ENCODE data around the gene PPFIBP1.
A peak's percentile ranks its signal among the peaks of the same experiment; 100 is the strongest.

DNA sequence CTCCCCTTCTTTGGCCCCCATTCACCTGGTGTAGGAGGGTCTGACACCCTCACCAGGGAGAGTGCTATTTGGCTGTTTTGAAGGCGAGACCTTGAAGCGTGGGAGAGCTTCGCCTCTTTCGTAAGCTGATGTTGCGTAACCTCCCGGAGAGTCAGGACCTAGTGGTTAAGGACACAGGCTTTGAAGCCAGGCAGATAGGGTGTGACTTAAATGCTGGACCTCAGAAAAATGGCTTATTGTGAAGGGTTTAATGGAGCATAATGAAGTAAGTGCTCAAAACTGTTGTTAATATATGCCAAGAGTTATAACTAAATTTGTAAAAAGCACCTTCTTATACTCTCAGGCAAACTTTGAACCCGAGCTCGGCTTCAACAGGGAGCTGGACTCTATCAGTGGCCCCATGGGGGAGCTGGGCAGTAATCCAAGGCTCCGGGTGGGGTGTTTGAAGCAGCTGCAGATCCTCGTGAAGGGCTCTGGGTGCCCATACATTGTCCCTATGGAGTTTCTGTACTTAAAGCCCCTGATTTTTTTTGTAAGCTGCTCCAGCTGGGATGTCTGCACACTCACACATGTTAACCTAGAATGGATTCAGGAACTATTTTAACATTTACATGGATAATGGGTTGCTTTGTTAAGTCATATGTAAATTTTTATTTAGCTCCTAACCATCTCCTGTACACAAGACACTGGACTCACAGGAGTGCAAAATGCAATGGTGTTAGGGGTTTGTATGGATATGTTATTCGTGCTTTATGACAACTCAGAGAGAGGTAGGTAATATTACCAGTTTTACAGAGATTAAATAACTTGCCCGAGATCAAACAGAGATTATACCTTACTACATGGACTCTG is 26.0 kb downstream of the PPFIBP1 start:
- TF ChIP-seq, protein P1, sequence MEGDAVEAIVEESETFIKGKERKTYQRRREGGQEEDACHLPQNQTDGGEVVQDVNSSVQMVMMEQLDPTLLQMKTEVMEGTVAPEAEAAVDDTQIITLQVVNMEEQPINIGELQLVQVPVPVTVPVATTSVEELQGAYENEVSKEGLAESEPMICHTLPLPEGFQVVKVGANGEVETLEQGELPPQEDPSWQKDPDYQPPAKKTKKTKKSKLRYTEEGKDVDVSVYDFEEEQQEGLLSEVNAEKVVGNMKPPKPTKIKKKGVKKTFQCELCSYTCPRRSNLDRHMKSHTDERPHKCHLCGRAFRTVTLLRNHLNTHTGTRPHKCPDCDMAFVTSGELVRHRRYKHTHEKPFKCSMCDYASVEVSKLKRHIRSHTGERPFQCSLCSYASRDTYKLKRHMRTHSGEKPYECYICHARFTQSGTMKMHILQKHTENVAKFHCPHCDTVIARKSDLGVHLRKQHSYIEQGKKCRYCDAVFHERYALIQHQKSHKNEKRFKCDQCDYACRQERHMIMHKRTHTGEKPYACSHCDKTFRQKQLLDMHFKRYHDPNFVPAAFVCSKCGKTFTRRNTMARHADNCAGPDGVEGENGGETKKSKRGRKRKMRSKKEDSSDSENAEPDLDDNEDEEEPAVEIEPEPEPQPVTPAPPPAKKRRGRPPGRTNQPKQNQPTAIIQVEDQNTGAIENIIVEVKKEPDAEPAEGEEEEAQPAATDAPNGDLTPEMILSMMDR (IDR thresholded peaks at IDR 0.05; ENCODE audit: low read depth, low read length) = peak; percentile 11
- TF ChIP-seq POLR2A (IDR thresholded peaks at IDR 0.05; ENCODE audit: extremely low read depth, insufficient read length) (no peak), MYC (IDR thresholded peaks at IDR 0.05; ENCODE audit: low read depth, low read length) (peak; percentile 76)
